HCT116 (cell line): ENCODE measurements around the gene TIAM1. TPM values are rescaled to one million over a fixed set of nuclear protein-coding genes. Genes with fewer than 3 reads are reported as not detected.

Source experiments
- ATAC-seq: fragments of 200-7000 bp; cut with Tn5 transposase; 2 replicates; pipeline ENCODE4 v1.9.1; 2020; ENCODE audit warnings: mild to moderate bottlenecking, moderate library complexity
- BruUV-seq: library from RNA; stranded (reverse); fragments of 400-500 nt; replicated peaks from 2 replicates; lab custom pipeline; 2021; lab: Mats Ljungman, UMichigan
- CTCF ChIA-PET: fragments of 300-600 bp; sonication (Branson Sonifier 250); formaldehyde crosslinking; loops from one replicate; lab custom pipeline; 2021; ENCODE audit warnings: antibody characterized with exemption; lab: Charles Lee
- POLR2A ChIA-PET: fragments of 300-600, 350-600 bp; sonication (Branson Sonifier 250); formaldehyde crosslinking; loops from one replicate; lab custom pipeline; 2021; ENCODE audit warnings: antibody characterized with exemption; lab: Charles Lee
- RAD21 ChIA-PET, 2 experiments: fragments of 300-600 bp; sonication (Branson Sonifier 250); formaldehyde crosslinking; loops; one replicate each; lab custom pipeline; 2023; ENCODE audit warnings: low total read pairs in 2 of 2; ENCODE audit not compliant: uncharacterized antibody in 2 of 2, unreplicated experiment in 2 of 2, low non-redundant PET in 1 of 2; lab: Charles Lee
- DNase-seq: peaks from one replicate; pipeline ENCODE4 v3.0.0-alpha.2; 2010; ENCODE audit warnings: low read depth, low spot score
- H2AFZ ChIP-seq: fragments of 200-600 bp; shearing (Covaris generic), sonication (generic); 2 replicates; pipeline ENCODE4 v1.6.1; 2017; ENCODE audit warnings: low read depth, mixed run types, mixed read lengths, antibody characterized with exemption, low read length; ENCODE audit not compliant: poor library complexity, severe bottlenecking
- H3K27ac ChIP-seq: 2 replicates; pipeline ENCODE4 v1.5.1; 2012; ENCODE audit warnings: low read depth, low read length
- H3K27me3 ChIP-seq: fragments of 200-600 bp; sonication (generic); 2 replicates; pipeline ENCODE4 v1.6.1; 2016; ENCODE audit warnings: mixed run types, low read length, mixed read lengths; ENCODE audit not compliant: insufficient read depth
- H3K36me3 ChIP-seq, 2 experiments: fragments of 200-500 bp in 1 of 2; fragments of 200-600 bp in 1 of 2; sonication (Bioruptor generic) in 1 of 2; sonication (generic) in 1 of 2; 2 replicates each; pipeline versions ENCODE4 v1.5.1 to v1.6.1; 2014 to 2016; ENCODE audit warnings: low read length in 2 of 2, inconsistent platforms in 1 of 2, mixed read lengths in 1 of 2, mixed run types in 1 of 2; ENCODE audit not compliant: insufficient read depth in 2 of 2, control insufficient read depth in 1 of 2
- H3K4me1 ChIP-seq, 2 experiments: fragments of 200-600 bp in 1 of 2; sonication (generic) in 1 of 2; 2 replicates each; pipeline versions ENCODE4 v1.5.1 to v1.6.1; 2012 to 2017; ENCODE audit warnings: low read length in 2 of 2, inconsistent platforms in 1 of 2, mild to moderate bottlenecking in 1 of 2, mixed read lengths in 1 of 2, mixed run types in 1 of 2, moderate library complexity in 1 of 2; ENCODE audit not compliant: insufficient read depth in 2 of 2, control insufficient read depth in 1 of 2
- H3K4me2 ChIP-seq: fragments of 200-600 bp; sonication (generic); 2 replicates; pipeline ENCODE4 v1.6.1; 2017; ENCODE audit warnings: mixed run types, low read length, mixed read lengths
- H3K4me3 ChIP-seq, 2 experiments: fragments of 200-600 bp in 1 of 2; sonication (generic) in 1 of 2; replicated peaks in 1 of 2; 2 replicates each; pipeline ENCODE4 v1.5.1; 2011 to 2016; ENCODE audit warnings: low read length in 2 of 2, control low read depth in 1 of 2, low read depth in 1 of 2, mild to moderate bottlenecking in 1 of 2, mixed read lengths in 1 of 2, mixed run types in 1 of 2
- H3K79me2 ChIP-seq: fragments of 200-600 bp; sonication (generic); 2 replicates; pipeline ENCODE4 v1.6.1; 2017; ENCODE audit warnings: mild to moderate bottlenecking, mixed run types, low read length, moderate library complexity, mixed read lengths; ENCODE audit not compliant: insufficient read depth
- H3K9ac ChIP-seq: fragments of 200-600 bp; sonication (generic); 2 replicates; pipeline ENCODE4 v1.6.1; 2016; ENCODE audit warnings: low read length, mixed read lengths
- H3K9me2 ChIP-seq: fragments of 200-600 bp; sonication (generic), shearing (Covaris generic); 2 replicates; pipeline ENCODE4 v1.6.1; 2017; ENCODE audit warnings: mixed run types, mild to moderate bottlenecking, moderate library complexity; ENCODE audit not compliant: insufficient read depth
- H3K9me3 ChIP-seq, 2 experiments: fragments of 200-500 bp in 1 of 2; fragments of 200-600 bp in 1 of 2; sonication (Bioruptor generic) in 1 of 2; sonication (generic) in 1 of 2; 2 replicates each; pipeline ENCODE4 v1.6.1; 2014 to 2017; ENCODE audit warnings: low read length in 2 of 2, mixed read lengths in 2 of 2, inconsistent platforms in 1 of 2, low read depth in 1 of 2, mild to moderate bottlenecking in 1 of 2, mixed run types in 1 of 2, moderate library complexity in 1 of 2; ENCODE audit not compliant: control insufficient read depth in 1 of 2, insufficient read depth in 1 of 2
- H4K20me1 ChIP-seq: fragments of 200-600 bp; sonication (generic), shearing (Covaris generic); 2 replicates; pipeline ENCODE4 v1.6.1; 2017; ENCODE audit warnings: mixed run types, mild to moderate bottlenecking, moderate library complexity; ENCODE audit not compliant: insufficient read depth
- ATF3 ChIP-seq: IDR thresholded peaks from 2 replicates; pipeline ENCODE4 v1.6.1; 2012
- CTCF ChIP-seq, 3 experiments: fragments of 200-600 bp in 1 of 3; sonication (generic) in 1 of 3; IDR thresholded peaks in 2 of 3; conservative IDR thresholded peaks in 1 of 3; 2 replicates each; pipeline ENCODE4 v1.5.1; 2012 to 2017; ENCODE audit warnings: low read depth in 2 of 3, low read length in 2 of 3, antibody characterized with exemption in 1 of 3, borderline replicate concordance in 1 of 3, control low read depth in 1 of 3, mild to moderate bottlenecking in 1 of 3, mixed read lengths in 1 of 3, mixed run types in 1 of 3, moderate library complexity in 1 of 3; ENCODE audit not compliant: insufficient read depth in 1 of 3
- EGR1 ChIP-seq: IDR thresholded peaks from 2 replicates; pipeline ENCODE4 v1.6.1; 2012; ENCODE audit warnings: low read depth
- EZH2 ChIP-seq: fragments of 200-600 bp; sonication (generic); IDR thresholded peaks from 2 replicates; pipeline ENCODE4 v1.6.1; 2017; ENCODE audit warnings: antibody characterized with exemption, mixed run types
- EZH2phosphoT487 ChIP-seq: fragments of 200-600 bp; IDR thresholded peaks from 2 replicates; pipeline ENCODE4 v1.6.1; 2018; ENCODE audit warnings: antibody characterized with exemption, borderline replicate concordance
- FOSL1 ChIP-seq: IDR thresholded peaks from 2 replicates; pipeline ENCODE4 v1.6.1; 2012; ENCODE audit warnings: low read depth
- JUND ChIP-seq: IDR thresholded peaks from 2 replicates; pipeline ENCODE4 v1.6.1; 2012
- POLR2A ChIP-seq: IDR thresholded peaks from 2 replicates; pipeline ENCODE4 v1.7.0; 2011; ENCODE audit warnings: borderline replicate concordance; ENCODE audit not compliant: insufficient read depth, insufficient read length; ENCODE audit errors: extremely low read depth
- SIN3A ChIP-seq: IDR thresholded peaks from 2 replicates; pipeline ENCODE4 v1.6.1; 2012; ENCODE audit warnings: low read depth
- SRF ChIP-seq: IDR thresholded peaks from 2 replicates; pipeline ENCODE4 v1.6.1; 2012; ENCODE audit warnings: low read depth
- ZBTB33 ChIP-seq: IDR thresholded peaks from 2 replicates; pipeline ENCODE4 v1.6.1; 2011; ENCODE audit warnings: mild to moderate bottlenecking, low read length, moderate library complexity; ENCODE audit not compliant: insufficient replicate concordance; ENCODE audit errors: extremely low read depth
- intact Hi-C: fragments of 100-400 bp; cut with micrococcal nuclease; formaldehyde crosslinking; loops from 2 replicates; pipeline ENCODE4 v1.10.0; 2022
- total RNA-seq: library from RNA; stranded (reverse); gene quantifications from one replicate; pipeline ENCODE4 v1.2.1, GENCODE V29; 2021; ENCODE audit not compliant: unreplicated experiment

TIAM1 gene
- total RNA-seq, 1 experiment from 2014 or later = 47.8 TPM

- TF ChIP-seq SIN3A (no peak), EZH2phosphoT487 (no peak), EZH2 (no peak)
Observed at GRCh38 chr21:31316072-31316471, 28.0 kb downstream of the TIAM1 start (continued).

GRCh38 chr21:31310750-31311149, 33.3 kb downstream of the TIAM1 start:
- Histone ChIP-seq H3K36me3 (no peaks in the 10 kb centered on the region), H2AFZ (no peak overlapping the region), H3K79me2 (no peaks in the 10 kb centered on the region), H3K4me3 (no peak overlapping the region), H4K20me1 (no peaks in the 10 kb centered on the region), H3K27me3 (no peaks in the 10 kb centered on the region), H3K9me2 (no peaks in the 10 kb centered on the region), H3K4me2 (no peak overlapping the region), H3K9me3 (no peaks in the 10 kb centered on the region), H3K4me1 (peaks cover 32 to 49% of the 10 kb centered on the region in 2 experiments), H3K27ac (no peak overlapping the region), H3K9ac (no peak overlapping the region)
- ATAC-seq = no peak
- intact Hi-C loops = no loop called here
- ChIA-PET CTCF (interaction anchor here (0.6 to 1.1 kb wide), 2 partner anchors 112 to 196 kb away, joined by 3 read pairs; no protein-coding TSS in a partner anchor), POLR2A (no interaction called here), RAD21 (interaction anchor here in 1 of 2 experiments (0.7 kb wide), 1 partner anchor 10 kb away, joined by 4 read pairs; no protein-coding TSS in a partner anchor)
- no TSS peak for BruUV-seq
- TF ChIP-seq SIN3A (no peak), JUND (no peak), ZBTB33 (no peak), ATF3 (no peak), CTCF (IDR thresholded peaks at IDR 0.05 in 2 of 3, conservative IDR thresholded peaks at IDR 0.05 in 1 of 3; ENCODE audit: borderline replicate concordance in 1 of 3, insufficient read depth in 1 of 3, low read depth in 2 of 3, low read length in 2 of 3) (no peak), POLR2A (no peak), EGR1 (no peak), FOSL1 (no peak), SRF (no peak), EZH2 (no peak)
- DNase-seq = no peak
